Natural killer cell treated with Interleukin-12 subunit alpha and Interleukin-12 subunit beta and Interleukin-15 and Interleukin-18, amount 100 ng/mL, for 72 hours (primary cell): ENCODE data around the gene DDX10. TPM values are rescaled to one million over a fixed set of nuclear protein-coding genes. Genes with fewer than 3 reads are reported as not detected.

Experiments
- ATAC-seq, 2 donors: fragments of 150-1000 bp; cut with Tn5 transposase in 1 of 2; sonication (Bioruptor Pico), chemical (Tn5 transposase) in 1 of 2; 2 replicates each; pipeline ENCODE4 v1.10.0; 2021
- DNase-seq: peaks from one replicate; pipeline ENCODE4 v3.0.0; 2022; ENCODE audit warnings: low spot score
- H3K27ac Mint-ChIP-seq, 2 donors: 1 replicate in 1 of 2; 2 replicates in 1 of 2; pipeline ENCODE4 v1.8.0; 2022; ENCODE audit warnings: mixed read lengths in 2 of 2, mild to moderate bottlenecking in 1 of 2, moderate library complexity in 1 of 2
- H3K27me3 Mint-ChIP-seq, 2 donors: 1 replicate in 1 of 2; 2 replicates in 1 of 2; pipeline ENCODE4 v1.8.0; 2022; ENCODE audit warnings: mixed read lengths in 2 of 2
- H3K36me3 Mint-ChIP-seq: one replicate; pipeline ENCODE4 v1.8.0; 2022; ENCODE audit warnings: mixed read lengths
- H3K4me1 Mint-ChIP-seq, 2 donors: 1 replicate in 1 of 2; 2 replicates in 1 of 2; pipeline ENCODE4 v1.8.0; 2022; ENCODE audit warnings: low read depth in 2 of 2, mixed read lengths in 2 of 2, mild to moderate bottlenecking in 1 of 2
- H3K4me3 Mint-ChIP-seq: one replicate; pipeline ENCODE4 v1.8.0; 2022; ENCODE audit warnings: mixed read lengths
- H3K9me3 Mint-ChIP-seq: 2 replicates; pipeline ENCODE4 v1.8.0; 2022; ENCODE audit warnings: mixed read lengths
- total RNA-seq, 2 donors: library from RNA; stranded (reverse); gene quantifications; one replicate each; pipeline ENCODE4 v1.2.3, GENCODE V29; 2022

DDX10 gene
- total RNA-seq, 2 donors from 2014 or later = 39.2 to 84.1 TPM

DNA sequence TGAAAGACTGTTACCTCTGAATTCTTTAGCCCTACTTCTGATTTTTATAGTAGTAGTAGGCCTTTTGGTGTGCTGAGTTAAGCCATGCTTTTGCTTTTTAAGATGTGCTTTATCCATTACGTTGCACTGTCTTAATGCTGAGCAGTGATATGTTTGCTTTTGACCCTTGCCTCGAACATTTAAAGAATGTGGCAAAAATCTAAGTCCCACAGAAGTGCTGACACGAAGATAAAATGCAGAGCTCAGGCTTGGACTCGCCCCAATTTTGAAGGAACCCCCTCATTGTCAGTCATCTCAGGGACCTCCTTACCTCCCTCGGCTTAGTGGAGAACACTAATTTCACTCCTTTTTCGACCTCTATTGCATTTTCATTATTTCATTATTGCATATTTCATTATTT is 272.9 kb downstream of the DDX10 start:
- Mint-ChIP-seq H3K27me3 (no peaks in the 10 kb centered on the region), H3K9me3 (no peaks in the 10 kb centered on the region), H3K4me3 (no peak overlapping the region), H3K36me3 (peaks cover 13% of the 10 kb centered on the region), H3K4me1 (no peaks in the 10 kb centered on the region), H3K27ac (no peak overlapping the region)
- DNase-seq (no peak), ATAC-seq (no peak)

- Mint-ChIP-seq H3K4me1 (no peaks in the 10 kb centered on the region), H3K36me3 (peaks cover 13% of the 10 kb centered on the region), H3K27ac (no peak overlapping the region), H3K4me3 (no peak overlapping the region), H3K27me3 (no peaks in the 10 kb centered on the region), H3K9me3 (no peaks in the 10 kb centered on the region)
- no peak for DNase-seq
- ATAC-seq = no peak
These were observed 273.7 kb downstream of the DDX10 start for GRCh38 chr11:108938604-108939003.

- Mint-ChIP-seq H3K36me3 (peaks cover 13% of the 10 kb centered on the region), H3K4me3 (no peak overlapping the region), H3K4me1 (peaks cover 0 to 4% of the 10 kb centered on the region in 2 donors), H3K27me3 (no peaks in the 10 kb centered on the region), H3K27ac (no peak overlapping the region), H3K9me3 (no peaks in the 10 kb centered on the region)
- DNase-seq (no peak), ATAC-seq (no peak)
These were observed 274.3 kb downstream of the DDX10 start for GRCh38 chr11:108939135-108939534.

DNA sequence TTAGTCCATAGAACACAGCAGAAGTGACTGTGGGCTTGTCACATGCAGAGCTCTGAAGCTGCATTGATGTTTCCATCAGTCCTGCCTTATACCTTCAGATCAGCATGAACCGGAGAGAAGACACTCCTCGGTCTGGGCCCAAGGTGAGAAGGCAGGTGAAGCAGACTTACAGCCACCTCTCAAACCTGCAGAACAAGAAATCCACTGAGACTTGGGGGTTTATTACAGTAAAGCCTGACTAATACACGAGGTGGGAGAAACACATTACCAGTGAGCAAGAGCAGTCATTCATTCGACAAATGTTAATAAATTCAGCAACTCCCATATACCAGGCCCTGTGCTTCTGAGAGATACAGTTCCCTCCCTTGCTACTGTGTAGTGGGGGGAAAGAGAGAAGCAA is 279.0 kb downstream of the DDX10 start:
- Mint-ChIP-seq H3K4me1 (peaks cover 18 to 25% of the 10 kb centered on the region in 2 donors), H3K4me3 (no peak overlapping the region), H3K36me3 (peaks cover 27% of the 10 kb centered on the region), H3K27me3 (no peaks in the 10 kb centered on the region), H3K9me3 (peaks cover 5% of the 10 kb centered on the region), H3K27ac (no peak overlapping the region)
- no peak for DNase-seq
- ATAC-seq = no peak

- Mint-ChIP-seq H3K36me3 (peaks cover 27% of the 10 kb centered on the region), H3K9me3 (peaks cover 5% of the 10 kb centered on the region), H3K27me3 (no peaks in the 10 kb centered on the region), H3K4me1 (peaks cover 18 to 28% of the 10 kb centered on the region in 2 donors), H3K27ac (no peak overlapping the region), H3K4me3 (no peak overlapping the region)
- ATAC-seq (no peak), DNase-seq (no peak)
These were observed 279.8 kb downstream of the DDX10 start for GRCh38 chr11:108944471-108945178.

GRCh38 chr11:108945341-108945740 is 280.5 kb downstream of the DDX10 start:
- peaks cover 18 to 28% of the 10 kb centered on the region in 2 donors for H3K4me1 Mint-ChIP-seq
- no peak overlapping the region for H3K4me3 Mint-ChIP-seq
- H3K9me3 Mint-ChIP-seq = peaks cover 5% of the 10 kb centered on the region
- ATAC-seq (no peak), DNase-seq (no peak)
- no peaks in the 10 kb centered on the region for H3K27me3 Mint-ChIP-seq
- H3K27ac Mint-ChIP-seq = no peak overlapping the region
- H3K36me3 Mint-ChIP-seq = peaks cover 26% of the 10 kb centered on the region

- Mint-ChIP-seq H3K27ac (peak overlapping the region; percentile 73 to 82), H3K4me3 (peak overlapping the region; percentile 70), H3K4me1 (peaks cover 18 to 32% of the 10 kb centered on the region in 2 donors), H3K36me3 (peaks cover 30% of the 10 kb centered on the region), H3K27me3 (peaks cover 0 to 4% of the 10 kb centered on the region in 2 donors), H3K9me3 (peaks cover 5% of the 10 kb centered on the region)
- ATAC-seq (peak; percentile 93 to 94), DNase-seq (no peak)
These were observed 283.0 kb downstream of the DDX10 start for GRCh38 chr11:108947654-108948570.

GRCh38 chr11:108958368-108959104 is 293.7 kb downstream of the DDX10 start:
- ATAC-seq (peak; percentile 60 to 80), DNase-seq (no peak)
- Mint-ChIP-seq H3K4me3 (no peak overlapping the region), H3K9me3 (no peaks in the 10 kb centered on the region), H3K4me1 (peaks cover 23 to 26% of the 10 kb centered on the region in 2 donors), H3K36me3 (no peaks in the 10 kb centered on the region), H3K27me3 (no peaks in the 10 kb centered on the region), H3K27ac (no peak overlapping the region)

- peaks cover 23 to 26% of the 10 kb centered on the region in 2 donors for H3K4me1 Mint-ChIP-seq
These were observed 294.4 kb downstream of the DDX10 start for GRCh38 chr11:108959105-108959761.

GRCh38 chr11:108959874-108960273 is 295.0 kb downstream of the DDX10 start:
- no peak overlapping the region for H3K4me3 Mint-ChIP-seq
- no peak overlapping the region for H3K27ac Mint-ChIP-seq
- DNase-seq (no peak), ATAC-seq (peak in 1 of 2 donors; percentile 44)
- no peaks in the 10 kb centered on the region for H3K9me3 Mint-ChIP-seq
- H3K36me3 Mint-ChIP-seq = no peaks in the 10 kb centered on the region
- no peaks in the 10 kb centered on the region for H3K27me3 Mint-ChIP-seq
- H3K4me1 Mint-ChIP-seq = peaks cover 23 to 26% of the 10 kb centered on the region in 2 donors

More at GRCh38 chr11:108959105-108959761, 294.4 kb downstream of the DDX10 start:
- no peaks in the 10 kb centered on the region for H3K27me3 Mint-ChIP-seq
- no peak overlapping the region for H3K27ac Mint-ChIP-seq
- no peaks in the 10 kb centered on the region for H3K36me3 Mint-ChIP-seq
- DNase-seq (no peak), ATAC-seq (no peak)
- H3K4me3 Mint-ChIP-seq = no peak overlapping the region
- H3K9me3 Mint-ChIP-seq = no peaks in the 10 kb centered on the region

DNA sequence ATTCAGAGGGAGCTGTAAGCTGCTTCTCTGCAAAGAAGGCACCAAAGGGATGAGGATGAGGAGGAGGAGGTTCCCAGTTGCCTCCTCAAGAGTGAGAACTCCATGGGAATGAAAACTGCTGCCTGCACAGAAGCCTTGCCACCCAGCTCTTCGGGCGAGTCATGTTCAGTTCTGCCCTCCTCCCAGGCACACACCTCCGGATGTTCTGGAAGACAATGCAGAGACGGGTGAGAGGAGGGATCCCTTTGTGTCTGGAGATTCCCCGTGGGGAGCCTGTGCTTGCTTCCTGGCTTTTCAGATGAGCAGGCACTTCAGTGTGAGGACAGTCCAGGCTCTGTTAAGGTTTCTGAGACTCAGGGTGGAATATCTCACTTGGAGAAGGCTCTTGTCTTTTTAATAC is 295.6 kb downstream of the DDX10 start:
- Mint-ChIP-seq H3K4me3 (no peak overlapping the region), H3K27ac (no peak overlapping the region), H3K4me1 (peaks cover 23 to 26% of the 10 kb centered on the region in 2 donors), H3K27me3 (no peaks in the 10 kb centered on the region), H3K36me3 (no peaks in the 10 kb centered on the region), H3K9me3 (no peaks in the 10 kb centered on the region)
- ATAC-seq = no peak
- no peak for DNase-seq

GRCh38 chr11:108961095-108961494 is 296.2 kb downstream of the DDX10 start:
- peak; percentile 28 to 46 for ATAC-seq
- Mint-ChIP-seq H3K9me3 (no peaks in the 10 kb centered on the region), H3K27ac (peak overlapping the region in 1 of 2 donors; percentile 59), H3K4me3 (no peak overlapping the region), H3K27me3 (peaks cover 0 to 2% of the 10 kb centered on the region in 2 donors), H3K4me1 (peaks cover 23 to 26% of the 10 kb centered on the region in 2 donors), H3K36me3 (no peaks in the 10 kb centered on the region)
- no peak for DNase-seq

DNA sequence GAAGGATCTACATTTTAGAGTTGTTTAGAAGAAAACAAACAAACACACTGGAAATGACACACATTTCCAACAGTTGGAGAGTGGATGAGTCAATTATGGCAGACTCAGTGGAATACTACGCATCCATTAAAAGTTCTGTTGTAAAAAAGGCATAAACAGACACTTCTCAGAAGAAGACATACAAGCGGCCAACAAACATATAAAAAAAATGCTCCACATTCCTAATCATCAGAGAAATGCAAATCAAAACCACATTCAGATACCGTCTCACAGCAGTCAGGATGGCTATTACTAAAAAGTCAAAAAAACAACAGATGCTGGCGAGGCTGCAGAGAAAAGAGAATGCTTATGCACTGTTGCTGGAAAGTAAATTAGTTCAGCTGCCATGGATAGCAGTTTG is 298.2 kb downstream of the DDX10 start:
- Mint-ChIP-seq H3K27me3 (peaks cover 0 to 2% of the 10 kb centered on the region in 2 donors), H3K9me3 (no peaks in the 10 kb centered on the region), H3K36me3 (no peaks in the 10 kb centered on the region), H3K27ac (no peak overlapping the region), H3K4me1 (peaks cover 23 to 25% of the 10 kb centered on the region in 2 donors), H3K4me3 (no peak overlapping the region)
- DNase-seq (no peak), ATAC-seq (no peak)
